WTC11 (cell line): ENCODE measurements around the gene P3H3.

Source experiments
- ESRRA ChIP-seq: sonication (generic); formaldehyde crosslinking; IDR thresholded peaks from 2 replicates; pipeline ENCODE4 v1.8.1; 2022; ENCODE audit warnings: mild to moderate bottlenecking, missing genetic modification reagents, borderline replicate concordance
- TCF7 ChIP-seq: sonication (generic); formaldehyde crosslinking; IDR thresholded peaks from 2 replicates; pipeline ENCODE4 v1.8.0; 2022; ENCODE audit warnings: mild to moderate bottlenecking, low read depth, missing genetic modification reagents, moderate library complexity

GRCh38 chr12:6846316-6846869, 18.2 kb downstream of the P3H3 start:
- TF ChIP-seq TCF7 (CRISPR knock-in tag) (no peak), ESRRA (CRISPR knock-in tag) (no peak)
